HCT116 (cell line): ENCODE results near the gene SLC2A9. TPM values are rescaled to one million over a fixed set of nuclear protein-coding genes. Genes with fewer than 3 reads are reported as not detected.

ENCODE experiments used
- ATAC-seq: fragments of 200-7000 bp; cut with Tn5 transposase; 2 replicates; pipeline ENCODE4 v1.9.1; 2020; ENCODE audit warnings: mild to moderate bottlenecking, moderate library complexity
- BruUV-seq: library from RNA; stranded (reverse); fragments of 400-500 nt; replicated peaks from 2 replicates; lab custom pipeline; 2021; lab: Mats Ljungman, UMichigan
- CTCF ChIA-PET: fragments of 300-600 bp; sonication (Branson Sonifier 250); formaldehyde crosslinking; loops from one replicate; lab custom pipeline; 2021; ENCODE audit warnings: antibody characterized with exemption; lab: Charles Lee
- POLR2A ChIA-PET: fragments of 300-600, 350-600 bp; sonication (Branson Sonifier 250); formaldehyde crosslinking; loops from one replicate; lab custom pipeline; 2021; ENCODE audit warnings: antibody characterized with exemption; lab: Charles Lee
- RAD21 ChIA-PET, 2 experiments: fragments of 300-600 bp; sonication (Branson Sonifier 250); formaldehyde crosslinking; loops; one replicate each; lab custom pipeline; 2023; ENCODE audit warnings: low total read pairs in 2 of 2; ENCODE audit not compliant: uncharacterized antibody in 2 of 2, unreplicated experiment in 2 of 2, low non-redundant PET in 1 of 2; lab: Charles Lee
- DNase-seq: peaks from one replicate; pipeline ENCODE4 v3.0.0-alpha.2; 2010; ENCODE audit warnings: low read depth, low spot score
- H2AFZ ChIP-seq: fragments of 200-600 bp; shearing (Covaris generic), sonication (generic); 2 replicates; pipeline ENCODE4 v1.6.1; 2017; ENCODE audit warnings: low read depth, mixed run types, mixed read lengths, antibody characterized with exemption, low read length; ENCODE audit not compliant: poor library complexity, severe bottlenecking
- H3K27ac ChIP-seq: 2 replicates; pipeline ENCODE4 v1.5.1; 2012; ENCODE audit warnings: low read depth, low read length
- H3K27me3 ChIP-seq: fragments of 200-600 bp; sonication (generic); 2 replicates; pipeline ENCODE4 v1.6.1; 2016; ENCODE audit warnings: mixed run types, low read length, mixed read lengths; ENCODE audit not compliant: insufficient read depth
- H3K36me3 ChIP-seq, 2 experiments: fragments of 200-500 bp in 1 of 2; fragments of 200-600 bp in 1 of 2; sonication (Bioruptor generic) in 1 of 2; sonication (generic) in 1 of 2; 2 replicates each; pipeline versions ENCODE4 v1.5.1 to v1.6.1; 2014 to 2016; ENCODE audit warnings: low read length in 2 of 2, inconsistent platforms in 1 of 2, mixed read lengths in 1 of 2, mixed run types in 1 of 2; ENCODE audit not compliant: insufficient read depth in 2 of 2, control insufficient read depth in 1 of 2
- H3K4me1 ChIP-seq, 2 experiments: fragments of 200-600 bp in 1 of 2; sonication (generic) in 1 of 2; 2 replicates each; pipeline versions ENCODE4 v1.5.1 to v1.6.1; 2012 to 2017; ENCODE audit warnings: low read length in 2 of 2, inconsistent platforms in 1 of 2, mild to moderate bottlenecking in 1 of 2, mixed read lengths in 1 of 2, mixed run types in 1 of 2, moderate library complexity in 1 of 2; ENCODE audit not compliant: insufficient read depth in 2 of 2, control insufficient read depth in 1 of 2
- H3K4me2 ChIP-seq: fragments of 200-600 bp; sonication (generic); 2 replicates; pipeline ENCODE4 v1.6.1; 2017; ENCODE audit warnings: mixed run types, low read length, mixed read lengths
- H3K4me3 ChIP-seq, 2 experiments: fragments of 200-600 bp in 1 of 2; sonication (generic) in 1 of 2; replicated peaks in 1 of 2; 2 replicates each; pipeline ENCODE4 v1.5.1; 2011 to 2016; ENCODE audit warnings: low read length in 2 of 2, control low read depth in 1 of 2, low read depth in 1 of 2, mild to moderate bottlenecking in 1 of 2, mixed read lengths in 1 of 2, mixed run types in 1 of 2
- H3K79me2 ChIP-seq: fragments of 200-600 bp; sonication (generic); 2 replicates; pipeline ENCODE4 v1.6.1; 2017; ENCODE audit warnings: mild to moderate bottlenecking, mixed run types, low read length, moderate library complexity, mixed read lengths; ENCODE audit not compliant: insufficient read depth
- H3K9ac ChIP-seq: fragments of 200-600 bp; sonication (generic); 2 replicates; pipeline ENCODE4 v1.6.1; 2016; ENCODE audit warnings: low read length, mixed read lengths
- H3K9me2 ChIP-seq: fragments of 200-600 bp; sonication (generic), shearing (Covaris generic); 2 replicates; pipeline ENCODE4 v1.6.1; 2017; ENCODE audit warnings: mixed run types, mild to moderate bottlenecking, moderate library complexity; ENCODE audit not compliant: insufficient read depth
- H3K9me3 ChIP-seq, 2 experiments: fragments of 200-500 bp in 1 of 2; fragments of 200-600 bp in 1 of 2; sonication (Bioruptor generic) in 1 of 2; sonication (generic) in 1 of 2; 2 replicates each; pipeline ENCODE4 v1.6.1; 2014 to 2017; ENCODE audit warnings: low read length in 2 of 2, mixed read lengths in 2 of 2, inconsistent platforms in 1 of 2, low read depth in 1 of 2, mild to moderate bottlenecking in 1 of 2, mixed run types in 1 of 2, moderate library complexity in 1 of 2; ENCODE audit not compliant: control insufficient read depth in 1 of 2, insufficient read depth in 1 of 2
- H4K20me1 ChIP-seq: fragments of 200-600 bp; sonication (generic), shearing (Covaris generic); 2 replicates; pipeline ENCODE4 v1.6.1; 2017; ENCODE audit warnings: mixed run types, mild to moderate bottlenecking, moderate library complexity; ENCODE audit not compliant: insufficient read depth
- CBX3 ChIP-seq: IDR thresholded peaks from 2 replicates; pipeline ENCODE4 v1.6.1; 2012; ENCODE audit warnings: low read depth
- CEBPB ChIP-seq: IDR thresholded peaks from 2 replicates; pipeline ENCODE4 v1.6.1; 2012; ENCODE audit warnings: low read depth
- EGR1 ChIP-seq: IDR thresholded peaks from 2 replicates; pipeline ENCODE4 v1.6.1; 2012; ENCODE audit warnings: low read depth
- EZH2 ChIP-seq: fragments of 200-600 bp; sonication (generic); IDR thresholded peaks from 2 replicates; pipeline ENCODE4 v1.6.1; 2017; ENCODE audit warnings: antibody characterized with exemption, mixed run types
- EZH2phosphoT487 ChIP-seq: fragments of 200-600 bp; IDR thresholded peaks from 2 replicates; pipeline ENCODE4 v1.6.1; 2018; ENCODE audit warnings: antibody characterized with exemption, borderline replicate concordance
- FOSL1 ChIP-seq: IDR thresholded peaks from 2 replicates; pipeline ENCODE4 v1.6.1; 2012; ENCODE audit warnings: low read depth
- JUND ChIP-seq: IDR thresholded peaks from 2 replicates; pipeline ENCODE4 v1.6.1; 2012
- POLR2A ChIP-seq: IDR thresholded peaks from 2 replicates; pipeline ENCODE4 v1.7.0; 2011; ENCODE audit warnings: borderline replicate concordance; ENCODE audit not compliant: insufficient read depth, insufficient read length; ENCODE audit errors: extremely low read depth
- POLR2AphosphoS5 ChIP-seq: IDR thresholded peaks from 2 replicates; pipeline ENCODE4 v1.6.1; 2011; ENCODE audit warnings: mild to moderate bottlenecking, low read depth, low read length, moderate library complexity
- SP1 ChIP-seq: IDR thresholded peaks from 2 replicates; pipeline ENCODE4 v1.6.1; 2012; ENCODE audit warnings: low read depth
- SRF ChIP-seq: IDR thresholded peaks from 2 replicates; pipeline ENCODE4 v1.6.1; 2012; ENCODE audit warnings: low read depth
- TCF7L2 ChIP-seq: IDR thresholded peaks from 2 replicates; pipeline ENCODE4 v1.7.0; 2011; ENCODE audit warnings: borderline replicate concordance, inconsistent platforms; ENCODE audit not compliant: insufficient read depth, insufficient read length; ENCODE audit errors: extremely low read depth
- intact Hi-C: fragments of 100-400 bp; cut with micrococcal nuclease; formaldehyde crosslinking; loops from 2 replicates; pipeline ENCODE4 v1.10.0; 2022
- total RNA-seq: library from RNA; stranded (reverse); gene quantifications from one replicate; pipeline ENCODE4 v1.2.1, GENCODE V29; 2021; ENCODE audit not compliant: unreplicated experiment
- TF ChIP-seq, protein P1 (sequence below), 3 experiments: fragments of 200-600 bp in 1 of 3; sonication (generic) in 1 of 3; IDR thresholded peaks in 2 of 3; conservative IDR thresholded peaks in 1 of 3; 2 replicates each; pipeline ENCODE4 v1.5.1; 2012 to 2017; ENCODE audit warnings: low read depth in 2 of 3, low read length in 2 of 3, antibody characterized with exemption in 1 of 3, borderline replicate concordance in 1 of 3, control low read depth in 1 of 3, mild to moderate bottlenecking in 1 of 3, mixed read lengths in 1 of 3, mixed run types in 1 of 3, moderate library complexity in 1 of 3; ENCODE audit not compliant: insufficient read depth in 1 of 3
- TF ChIP-seq, protein P2 (sequence below): IDR thresholded peaks from 2 replicates; pipeline ENCODE4 v1.6.1; 2012

Gene SLC2A9
- total RNA-seq, 1 experiment from 2014 or later = 2.2 TPM

DNA sequence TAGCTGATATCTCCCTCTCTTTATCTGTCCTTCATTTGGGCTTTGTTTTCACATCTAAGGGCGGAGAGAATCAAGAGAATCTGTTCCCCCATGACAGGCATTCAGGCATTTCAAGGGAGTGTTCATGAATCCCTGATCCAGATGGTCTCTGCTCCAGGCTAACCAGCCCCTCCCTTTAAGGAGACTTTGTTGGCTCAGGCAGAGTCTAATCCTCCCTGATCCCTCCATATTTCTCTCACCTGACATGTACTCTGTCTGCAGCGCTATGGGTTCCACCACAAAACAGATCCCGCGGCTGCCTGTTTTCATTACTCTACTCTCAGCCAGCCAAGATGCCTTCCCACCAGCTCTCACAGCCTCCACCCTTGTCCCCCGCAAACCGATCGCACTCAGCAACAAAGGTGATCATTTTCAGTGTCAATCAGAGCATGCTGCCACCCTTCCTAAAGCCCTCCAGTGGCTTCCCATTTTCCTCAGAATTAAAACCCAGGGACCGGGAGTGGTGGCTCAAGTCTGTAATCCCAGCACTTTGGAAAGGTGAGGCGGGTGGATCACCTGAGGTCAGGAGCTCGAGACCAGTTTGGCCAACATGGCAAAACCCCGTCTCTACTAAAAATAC, 30.3 kb upstream of the SLC2A9 start:
- no TSS peak for BruUV-seq
- RAD21 ChIA-PET = no interaction called here
- Histone ChIP-seq H3K9me3 (no peaks in the 10 kb centered on the region), H3K27ac (no peak overlapping the region), H3K4me2 (no peak overlapping the region), H3K9me2 (no peaks in the 10 kb centered on the region), H3K4me1 (peaks cover 6 to 19% of the 10 kb centered on the region in 2 experiments), H4K20me1 (no peaks in the 10 kb centered on the region), H3K27me3 (no peaks in the 10 kb centered on the region), H3K79me2 (no peaks in the 10 kb centered on the region), H3K4me3 (no peak overlapping the region), H3K9ac (no peak overlapping the region), H2AFZ (no peak overlapping the region), H3K36me3 (no peaks in the 10 kb centered on the region)
- no peak for DNase-seq
- intact Hi-C loops = no loop called here
- TF ChIP-seq POLR2A (no peak), EZH2 (no peak), JUND (no peak), FOSL1 (no peak), TCF7L2 (no peak), CBX3 (no peak), EGR1 (no peak), POLR2AphosphoS5 (no peak), EZH2phosphoT487 (no peak), SRF (no peak), SP1 (no peak), CEBPB (no peak)
- TF ChIP-seq, protein P1, sequence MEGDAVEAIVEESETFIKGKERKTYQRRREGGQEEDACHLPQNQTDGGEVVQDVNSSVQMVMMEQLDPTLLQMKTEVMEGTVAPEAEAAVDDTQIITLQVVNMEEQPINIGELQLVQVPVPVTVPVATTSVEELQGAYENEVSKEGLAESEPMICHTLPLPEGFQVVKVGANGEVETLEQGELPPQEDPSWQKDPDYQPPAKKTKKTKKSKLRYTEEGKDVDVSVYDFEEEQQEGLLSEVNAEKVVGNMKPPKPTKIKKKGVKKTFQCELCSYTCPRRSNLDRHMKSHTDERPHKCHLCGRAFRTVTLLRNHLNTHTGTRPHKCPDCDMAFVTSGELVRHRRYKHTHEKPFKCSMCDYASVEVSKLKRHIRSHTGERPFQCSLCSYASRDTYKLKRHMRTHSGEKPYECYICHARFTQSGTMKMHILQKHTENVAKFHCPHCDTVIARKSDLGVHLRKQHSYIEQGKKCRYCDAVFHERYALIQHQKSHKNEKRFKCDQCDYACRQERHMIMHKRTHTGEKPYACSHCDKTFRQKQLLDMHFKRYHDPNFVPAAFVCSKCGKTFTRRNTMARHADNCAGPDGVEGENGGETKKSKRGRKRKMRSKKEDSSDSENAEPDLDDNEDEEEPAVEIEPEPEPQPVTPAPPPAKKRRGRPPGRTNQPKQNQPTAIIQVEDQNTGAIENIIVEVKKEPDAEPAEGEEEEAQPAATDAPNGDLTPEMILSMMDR (IDR thresholded peaks at IDR 0.05 in 2 of 3, conservative IDR thresholded peaks at IDR 0.05 in 1 of 3; ENCODE audit: borderline replicate concordance in 1 of 3, insufficient read depth in 1 of 3, low read depth in 2 of 3, low read length in 2 of 3) = no peak
- TF ChIP-seq, protein P2, sequence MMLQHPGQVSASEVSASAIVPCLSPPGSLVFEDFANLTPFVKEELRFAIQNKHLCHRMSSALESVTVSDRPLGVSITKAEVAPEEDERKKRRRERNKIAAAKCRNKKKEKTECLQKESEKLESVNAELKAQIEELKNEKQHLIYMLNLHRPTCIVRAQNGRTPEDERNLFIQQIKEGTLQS = no peak
- ATAC-seq = no peak
- POLR2A ChIA-PET = no interaction called here
- CTCF ChIA-PET = no interaction called here
